Mesenchymal stem cell (in vitro differentiated cells and primary cell): ENCODE data around the gene CENPW.

Experiments
- DNase-seq: peaks from one replicate; pipeline ENCODE4 v3.0.0-alpha.2; 2013
- H2AFZ ChIP-seq: one replicate; pipeline ENCODE4 v1.6.1; 2013; ENCODE audit warnings: low read depth, mild to moderate bottlenecking, control low read depth, inconsistent platforms, low read length, moderate library complexity
- H2AK5ac ChIP-seq: 2 replicates; pipeline ENCODE4 v1.6.1; 2013; ENCODE audit warnings: low read length, moderate library complexity, mild to moderate bottlenecking, inconsistent platforms; ENCODE audit not compliant: severe bottlenecking
- H2BK120ac ChIP-seq: one replicate; pipeline ENCODE4 v1.6.1; 2013; ENCODE audit warnings: low read depth, mild to moderate bottlenecking, inconsistent platforms, low read length, moderate library complexity
- H2BK12ac ChIP-seq, 2 experiments: one replicate each; pipeline ENCODE4 v1.6.1; 2013; ENCODE audit warnings: inconsistent platforms in 2 of 2, low read length in 2 of 2, mild to moderate bottlenecking in 2 of 2, moderate library complexity in 2 of 2, control low read depth in 1 of 2
- H2BK15ac ChIP-seq: one replicate; pipeline ENCODE4 v1.6.1; 2013; ENCODE audit warnings: mild to moderate bottlenecking, low read depth, inconsistent platforms; ENCODE audit not compliant: poor library complexity, severe bottlenecking
- H2BK5ac ChIP-seq: 2 replicates; pipeline ENCODE4 v1.6.1; 2013; ENCODE audit warnings: low read depth, mild to moderate bottlenecking, low read length, control low read depth, inconsistent platforms; ENCODE audit not compliant: poor library complexity, severe bottlenecking
- H3K14ac ChIP-seq, 2 experiments: one replicate each; pipeline ENCODE4 v1.6.1; 2013; ENCODE audit warnings: inconsistent platforms in 2 of 2, low read length in 2 of 2, control low read depth in 1 of 2, mild to moderate bottlenecking in 1 of 2, moderate library complexity in 1 of 2
- H3K18ac ChIP-seq, 2 experiments: one replicate each; pipeline ENCODE4 v1.6.1; 2013; ENCODE audit warnings: inconsistent platforms in 2 of 2, low read length in 2 of 2, control low read depth in 1 of 2, low read depth in 1 of 2, mild to moderate bottlenecking in 1 of 2
- H3K23ac ChIP-seq, 2 experiments: one replicate each; pipeline ENCODE4 v1.6.1; 2013; ENCODE audit warnings: inconsistent platforms in 2 of 2, low read length in 2 of 2, mild to moderate bottlenecking in 2 of 2, moderate library complexity in 2 of 2, control low read depth in 1 of 2
- H3K27ac ChIP-seq: 2 replicates; pipeline ENCODE4 v1.5.1; 2013; ENCODE audit warnings: mild to moderate bottlenecking, moderate library complexity, low read length, control low read depth, inconsistent platforms; ENCODE audit not compliant: poor library complexity, severe bottlenecking
- H3K27me3 ChIP-seq, 2 experiments: 2 replicates each; pipeline versions ENCODE4 v1.6.1 to v1.7.0; 2013; ENCODE audit warnings: low read length in 2 of 2, mild to moderate bottlenecking in 2 of 2, moderate library complexity in 2 of 2, control low read depth in 1 of 2, inconsistent platforms in 1 of 2; ENCODE audit not compliant: control insufficient read depth in 1 of 2, insufficient read depth in 1 of 2
- H3K36me3 ChIP-seq, 2 experiments: 2 replicates each; pipeline versions ENCODE4 v1.6.1 to v1.7.0; 2013; ENCODE audit warnings: low read length in 2 of 2, control low read depth in 1 of 2, inconsistent platforms in 1 of 2, low read depth in 1 of 2, mild to moderate bottlenecking in 1 of 2; ENCODE audit not compliant: insufficient read depth in 2 of 2, control insufficient read depth in 1 of 2
- H3K4ac ChIP-seq, 2 experiments: one replicate each; pipeline ENCODE4 v1.6.1; 2013; ENCODE audit warnings: inconsistent platforms in 2 of 2, low read length in 2 of 2, mild to moderate bottlenecking in 2 of 2, moderate library complexity in 2 of 2, control low read depth in 1 of 2, low read depth in 1 of 2
- H3K4me1 ChIP-seq: 2 replicates; pipeline ENCODE4 v1.6.1; 2013; ENCODE audit warnings: low read depth, low read length, control low read depth; ENCODE audit not compliant: control insufficient read depth, insufficient read depth
- H3K4me2 ChIP-seq: 2 replicates; pipeline ENCODE4 v1.6.1; 2013; ENCODE audit warnings: low read length, mild to moderate bottlenecking, inconsistent platforms; ENCODE audit not compliant: poor library complexity, severe bottlenecking
- H3K4me3 ChIP-seq, 2 experiments: 2 replicates each; pipeline versions ENCODE4 v1.5.1 to v1.7.0; 2013; ENCODE audit warnings: low read length in 2 of 2, mild to moderate bottlenecking in 2 of 2, control low read depth in 1 of 2, low read depth in 1 of 2; ENCODE audit not compliant: insufficient read depth in 1 of 2
- H3K79me1 ChIP-seq: replicated peaks from 2 replicates; pipeline ENCODE4 v1.6.1; 2013; ENCODE audit warnings: mild to moderate bottlenecking, control low read depth, low read length, inconsistent platforms; ENCODE audit not compliant: poor library complexity, severe bottlenecking
- H3K9ac ChIP-seq: 2 replicates; pipeline ENCODE4 v1.7.0; 2013; ENCODE audit warnings: mild to moderate bottlenecking, low read length, moderate library complexity
- H3K9me3 ChIP-seq: 2 replicates; pipeline ENCODE4 v1.7.0; 2013; ENCODE audit warnings: mild to moderate bottlenecking, low read length; ENCODE audit not compliant: control insufficient read depth
- H4K8ac ChIP-seq: one replicate; pipeline ENCODE4 v1.6.1; 2013; ENCODE audit warnings: inconsistent platforms, mild to moderate bottlenecking, low read length, moderate library complexity
- H4K91ac ChIP-seq: one replicate; pipeline ENCODE4 v1.6.1; 2013; ENCODE audit warnings: mild to moderate bottlenecking, low read length, inconsistent platforms
- WGBS: methylation state at CpG from one replicate; pipeline ENCODE4 v1.1.7; 2013; ENCODE audit warnings: mixed read lengths; 5-methylcytosine and 5-hydroxymethylcytosine counted together

CENPW gene

DNA sequence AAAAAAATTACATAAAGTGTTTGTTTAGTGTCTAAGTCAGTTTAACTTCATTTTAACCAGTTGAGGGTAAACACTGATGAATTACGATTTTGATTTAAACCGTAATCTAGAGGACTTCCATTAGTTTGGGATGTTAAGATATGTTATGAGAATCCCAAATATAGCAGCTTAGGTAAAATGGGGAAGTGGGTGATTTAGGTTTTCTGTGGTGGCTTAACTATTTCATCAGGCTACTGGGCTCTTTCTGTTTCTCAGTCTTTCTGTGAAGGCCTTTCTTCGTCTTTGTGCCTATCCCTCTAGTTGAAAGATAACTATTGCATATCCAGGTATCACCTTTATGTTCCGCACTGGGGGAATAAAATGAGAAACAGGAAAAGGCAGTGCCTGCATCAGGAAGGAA is 27.9 kb downstream of the CENPW start:
- H3K4me3 ChIP-seq, result no peak overlapping the region
- H3K27ac ChIP-seq, result no peak overlapping the region
- no peak for DNase-seq
- H3K79me1 ChIP-seq, result peaks cover 1% of the 10 kb centered on the region
- no peak overlapping the region for H4K91ac ChIP-seq
- H4K8ac ChIP-seq, result no peak overlapping the region
- H3K18ac ChIP-seq, result no peak overlapping the region
- H2BK5ac ChIP-seq, result no peak overlapping the region
- H3K4me1 ChIP-seq, result no peaks in the 10 kb centered on the region
- no peaks in the 10 kb centered on the region for H3K9me3 ChIP-seq
- no peaks in the 10 kb centered on the region for H3K36me3 ChIP-seq
- H3K27me3 ChIP-seq, result no peaks in the 10 kb centered on the region
- no peak overlapping the region for H2AFZ ChIP-seq
- H3K9ac ChIP-seq, result no peak overlapping the region
- H2BK12ac ChIP-seq, result no peak overlapping the region
- no peak overlapping the region for H3K23ac ChIP-seq
- no peak overlapping the region for H3K4me2 ChIP-seq
- no peak overlapping the region for H2BK120ac ChIP-seq
- H3K4ac ChIP-seq, result no peak overlapping the region
- no peak overlapping the region for H2BK15ac ChIP-seq
- WGBS, result 98% methylated on average over 3 of the region's 4 CpGs
- H2AK5ac ChIP-seq, result no peak overlapping the region
- H3K14ac ChIP-seq, result no peak overlapping the region

DNA sequence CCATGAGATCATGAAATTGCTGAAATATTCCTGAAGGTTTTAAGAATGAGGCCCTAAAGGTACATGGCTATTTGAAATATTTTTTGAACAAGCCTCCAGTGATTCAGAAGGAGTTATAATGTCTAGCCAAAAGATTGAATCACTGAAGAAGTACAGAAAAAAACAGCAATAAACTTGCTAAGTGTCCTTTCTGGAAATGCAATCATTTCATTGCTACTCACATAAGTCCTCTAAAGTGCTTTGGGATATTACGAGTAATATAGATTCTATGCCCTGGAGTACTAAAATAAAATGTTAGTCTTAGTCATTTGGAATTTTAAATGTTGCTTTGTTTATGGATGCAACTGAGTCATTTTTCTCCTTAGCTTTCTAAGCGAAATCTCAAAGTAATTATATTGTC is 32.7 kb downstream of the CENPW start:
- Histone ChIP-seq H3K23ac (no peak overlapping the region), H3K79me1 (peaks cover 2% of the 10 kb centered on the region)

DNA sequence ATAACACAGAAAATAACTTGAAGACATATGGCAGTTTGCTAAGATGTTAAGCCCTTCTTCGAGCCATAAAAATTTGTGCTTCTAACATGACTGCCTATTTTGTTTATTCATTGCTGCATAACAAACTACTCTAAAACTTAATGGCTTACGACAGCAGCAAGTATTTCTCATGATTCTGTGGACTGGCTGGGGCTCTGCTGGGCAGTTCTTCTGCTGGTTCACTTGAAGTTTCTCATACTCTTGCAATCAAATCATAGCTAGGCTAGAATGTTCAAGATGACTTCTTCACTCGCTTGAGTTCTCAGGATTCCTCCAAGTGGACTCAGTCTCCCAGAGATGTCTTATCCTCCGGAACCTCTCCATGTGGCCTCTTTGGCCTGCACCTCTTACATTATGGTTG is 33.4 kb downstream of the CENPW start:
- H3K4me1 ChIP-seq, result no peaks in the 10 kb centered on the region
- H2BK120ac ChIP-seq, result no peak overlapping the region
- H3K9ac ChIP-seq, result no peak overlapping the region
- no peak overlapping the region for H3K4me2 ChIP-seq
- WGBS, result 96% methylated on average over 4 of the region's 4 CpGs
- H3K23ac ChIP-seq, result no peak overlapping the region
- peaks cover 2% of the 10 kb centered on the region for H3K79me1 ChIP-seq
- H3K36me3 ChIP-seq, result no peaks in the 10 kb centered on the region
- no peak overlapping the region for H2AFZ ChIP-seq
- no peak overlapping the region for H3K14ac ChIP-seq
- H3K9me3 ChIP-seq, result peaks cover 6% of the 10 kb centered on the region
- no peak overlapping the region for H2BK15ac ChIP-seq
- no peaks in the 10 kb centered on the region for H3K27me3 ChIP-seq
- H3K18ac ChIP-seq, result no peak overlapping the region
- H2BK12ac ChIP-seq, result no peak overlapping the region
- no peak for DNase-seq
- no peak overlapping the region for H2BK5ac ChIP-seq
- no peak overlapping the region for H3K27ac ChIP-seq
- no peak overlapping the region for H4K91ac ChIP-seq
- H4K8ac ChIP-seq, result no peak overlapping the region
- H2AK5ac ChIP-seq, result no peak overlapping the region
- no peak overlapping the region for H3K4me3 ChIP-seq
- H3K4ac ChIP-seq, result no peak overlapping the region

More for the DNA sequence above, 32.7 kb downstream of the CENPW start:
- Histone ChIP-seq H4K8ac (no peak overlapping the region), H3K18ac (no peak overlapping the region), H3K4me1 (no peaks in the 10 kb centered on the region), H4K91ac (no peak overlapping the region), H3K14ac (no peak overlapping the region), H3K4me3 (no peak overlapping the region), H3K9ac (no peak overlapping the region), H2BK15ac (no peak overlapping the region), H2AFZ (no peak overlapping the region), H3K27ac (no peak overlapping the region), H2BK12ac (no peak overlapping the region), H3K27me3 (no peaks in the 10 kb centered on the region), H2BK120ac (no peak overlapping the region), H2BK5ac (no peak overlapping the region), H3K4me2 (no peak overlapping the region), H3K36me3 (no peaks in the 10 kb centered on the region), H2AK5ac (no peak overlapping the region), H3K4ac (no peak overlapping the region), H3K9me3 (peaks cover 6% of the 10 kb centered on the region)
- no peak for DNase-seq
- WGBS, result no CpG with 5 or more reads among the region's 2 CpGs

DNA sequence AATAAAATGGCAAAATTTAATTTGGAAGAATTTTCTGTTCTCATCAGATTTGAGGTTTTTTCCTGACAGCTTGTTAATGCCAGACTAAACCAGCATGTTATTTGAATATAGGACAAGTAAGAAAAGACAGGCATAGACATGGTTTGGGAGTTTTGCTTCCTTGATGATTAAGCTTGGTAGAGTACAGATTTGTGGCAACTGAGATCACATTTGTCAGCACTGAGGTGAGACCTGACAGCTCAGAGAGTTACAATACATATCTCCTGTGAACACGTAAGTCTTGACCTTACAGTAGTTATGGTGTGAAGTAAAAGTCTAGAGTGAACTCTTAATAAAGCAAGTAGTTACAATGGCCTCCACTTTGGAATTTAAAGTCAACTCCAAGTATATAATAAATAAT is 34.5 kb downstream of the CENPW start:
- WGBS, result no CpG with 5 or more reads among the region's 1 CpG
- H3K27ac ChIP-seq, result no peak overlapping the region
- H2AK5ac ChIP-seq, result no peak overlapping the region
- H2BK12ac ChIP-seq, result no peak overlapping the region
- peaks cover 2% of the 10 kb centered on the region for H3K79me1 ChIP-seq
- no peak overlapping the region for H3K23ac ChIP-seq
- H4K91ac ChIP-seq, result no peak overlapping the region
- no peak overlapping the region for H3K18ac ChIP-seq
- no peak for DNase-seq
- no peaks in the 10 kb centered on the region for H3K27me3 ChIP-seq
- no peak overlapping the region for H3K14ac ChIP-seq
- H3K36me3 ChIP-seq, result no peaks in the 10 kb centered on the region
- H3K4me1 ChIP-seq, result no peaks in the 10 kb centered on the region
- H2AFZ ChIP-seq, result no peak overlapping the region
- no peak overlapping the region for H3K4me2 ChIP-seq
- H3K4me3 ChIP-seq, result no peak overlapping the region
- no peak overlapping the region for H3K4ac ChIP-seq
- H2BK15ac ChIP-seq, result no peak overlapping the region
- H2BK120ac ChIP-seq, result no peak overlapping the region
- H4K8ac ChIP-seq, result no peak overlapping the region
- H2BK5ac ChIP-seq, result no peak overlapping the region
- no peak overlapping the region for H3K9ac ChIP-seq
- peaks cover 6% of the 10 kb centered on the region for H3K9me3 ChIP-seq
